K562 (cell line): ENCODE measurements around the gene DCAF6. TPM values are rescaled to one million over a fixed set of nuclear protein-coding genes. Genes with fewer than 3 reads are reported as not detected.

ENCODE experiments used
- ATAC-seq: fragments of 200-7000 bp; cut with Tn5 transposase; 3 replicates; pipeline ENCODE4 v1.9.1; 2020; ENCODE audit warnings: moderate library complexity
- BruUV-seq: library from RNA; stranded (reverse); fragments of 400-500 nt; replicated peaks from 2 replicates; lab custom pipeline; 2021; lab: Mats Ljungman, UMichigan
- CTCF ChIA-PET: fragments of 300-600 bp; formaldehyde crosslinking; extraction: SDS; loops from one replicate; lab custom pipeline; 2021; ENCODE audit warnings: low intra/inter-chr PET ratio; lab: Yijun Ruan, JAX
- POLR2A ChIA-PET: fragments of 300-600, 350-650 bp; sonication (Branson Sonifier 250); formaldehyde crosslinking; extraction: SDS; loops from one replicate; lab custom pipeline; 2021; ENCODE audit warnings: antibody characterized with exemption, inconsistent platforms; lab: Yijun Ruan, JAX
- DNase-seq, 4 experiments: peaks; one replicate each; pipeline versions ENCODE4 v3.0.0 to v3.0.0-alpha.2; 2011 to 2018; ENCODE audit warnings: low spot score in 3 of 4, mixed read lengths in 3 of 4; ENCODE audit errors: extremely low read depth in 1 of 4
- FAIRE-seq: peaks from 2 replicates; lab custom pipeline; 2011; peaks lifted over from hg19 to GRCh38; lab: Jason Lieb, UNC
- H2AFZ ChIP-seq: 2 replicates; pipeline ENCODE4 v1.6.0; 2011; ENCODE audit warnings: low read depth, low read length, control low read depth, inconsistent platforms
- H3K27ac ChIP-seq: fragments of 200-600 bp; 3 replicates; pipeline ENCODE4 v1.8.0; 2011; ENCODE audit warnings: low read depth, mild to moderate bottlenecking, control low read depth, inconsistent platforms, low read length, moderate library complexity, mixed read lengths; ENCODE audit errors: extremely low read depth
- H3K27me3 ChIP-seq, 2 experiments: fragments of 300-600 bp in 1 of 2; 2 replicates in 1 of 2; 3 replicates in 1 of 2; pipeline versions ENCODE4 v1.6.0 to v1.8.0; 2011; ENCODE audit warnings: inconsistent platforms in 2 of 2, low read length in 2 of 2, mild to moderate bottlenecking in 1 of 2, mixed read lengths in 1 of 2, moderate library complexity in 1 of 2; ENCODE audit not compliant: control insufficient read depth in 2 of 2, insufficient read depth in 2 of 2
- H3K36me3 ChIP-seq: fragments of 300-600 bp; 3 replicates; pipeline ENCODE4 v1.8.0; 2011; ENCODE audit warnings: mild to moderate bottlenecking, low read length, inconsistent platforms; ENCODE audit not compliant: control insufficient read depth, insufficient read depth
- H3K4me1 ChIP-seq, 2 experiments: fragments of 200-600 bp in 1 of 2; replicated peaks in 1 of 2; 2 replicates in 1 of 2; 3 replicates in 1 of 2; pipeline versions ENCODE4 v1.5.1 to v1.8.0; 2011; ENCODE audit warnings: inconsistent platforms in 2 of 2, low read length in 2 of 2, mild to moderate bottlenecking in 1 of 2, mixed read lengths in 1 of 2, moderate library complexity in 1 of 2; ENCODE audit not compliant: control insufficient read depth in 2 of 2, insufficient read depth in 2 of 2
- H3K4me2 ChIP-seq: 2 replicates; pipeline ENCODE4 v1.6.1; 2011; ENCODE audit warnings: low read length, control low read depth, inconsistent platforms, mixed read lengths; ENCODE audit not compliant: insufficient read depth
- H3K4me3 ChIP-seq: fragments of 200-600 bp; sonication (generic), shearing (Covaris generic); 2 replicates; pipeline ENCODE4 v1.5.1; 2016; ENCODE audit warnings: control low read depth, inconsistent platforms
- H3K79me2 ChIP-seq: fragments of 200-600 bp; 3 replicates; pipeline ENCODE4 v1.8.0; 2011; ENCODE audit warnings: low read length, inconsistent platforms; ENCODE audit not compliant: control insufficient read depth, insufficient read depth
- H3K9ac ChIP-seq, 2 experiments: 2 replicates each; pipeline versions ENCODE4 v1.6.0 to v1.6.1; 2011; ENCODE audit warnings: low read depth in 2 of 2, low read length in 2 of 2, control low read depth in 1 of 2, inconsistent platforms in 1 of 2, mild to moderate bottlenecking in 1 of 2, mixed read lengths in 1 of 2; ENCODE audit not compliant: insufficient read depth in 1 of 2
- H3K9me1 ChIP-seq: one replicate; pipeline ENCODE4 v1.6.0; 2011; ENCODE audit warnings: inconsistent platforms, mild to moderate bottlenecking, low read length, moderate library complexity; ENCODE audit not compliant: control insufficient read depth, insufficient read depth
- H3K9me3 ChIP-seq: replicated peaks from 2 replicates; pipeline ENCODE4 v1.5.1; 2011; ENCODE audit warnings: low read depth, low read length, inconsistent platforms; ENCODE audit not compliant: control insufficient read depth, insufficient read depth
- H4K20me1 ChIP-seq: replicated peaks from 2 replicates; pipeline ENCODE4 v1.6.1; 2011; ENCODE audit warnings: low read length, inconsistent platforms, mixed read lengths; ENCODE audit not compliant: control insufficient read depth, insufficient read depth
- MBD1 ChIP-seq: fragments of 250-450 bp; sonication (Bioruptor Pico); IDR thresholded peaks from 2 replicates; pipeline ENCODE4 v1.8.0; 2022; ENCODE audit warnings: inconsistent platforms
- TFE3 ChIP-seq: fragments of 450-650 bp; formaldehyde crosslinking; IDR thresholded peaks from 2 replicates; pipeline ENCODE4 v1.4.0; 2020; ENCODE audit warnings: mild to moderate bottlenecking, mixed read lengths
- ZNF77 ChIP-seq: fragments of 250-450 bp; sonication (Bioruptor Pico); IDR thresholded peaks from 2 replicates; pipeline ENCODE4 v1.5.0; 2020
- WGBS: fragments of 100-300 bp; shearing (Covaris generic); methylation state at CpG from one replicate; pipeline ENCODE4 v1.1.6; 2016; ENCODE audit warnings: low coverage, mixed read lengths; ENCODE audit not compliant: insufficient coverage; ENCODE audit errors: missing lambda C conversion rate; 5-methylcytosine and 5-hydroxymethylcytosine counted together
- in situ Hi-C: fragments of 300-500 bp; cut with MboI; formaldehyde crosslinking; loops from 4 replicates; pipeline ENCODE4 v1.15.0; 2018; ENCODE audit warnings: inconsistent platforms, mixed read lengths
- intact Hi-C: fragments of 100-400 bp; cut with micrococcal nuclease; formaldehyde crosslinking; loops from 2 replicates; pipeline ENCODE4 v1.14.2; 2022
- polyA plus RNA-seq, 8 experiments: library from polyadenylated mRNA; depleted of rRNA in 4 of 8; stranded (reverse) in 5 of 8; unstranded in 3 of 8; fragments of >200 nt; fragmentation: Nextera tagmentation in 2 of 8; fragmentation: Illumina TruSeq in 1 of 8; extraction: Ambion mirVana in 2 of 8; extraction: Trizol in 1 of 8; gene quantifications; 2 replicates each; pipeline versions ENCODE4 v1.2.1 to v1.2.3, GENCODE V29; 2011 to 2014; ENCODE audit warnings: inconsistent platforms in 1 of 8, missing spikeins in 1 of 8
- total RNA-seq, 7 experiments: library from RNA; depleted of rRNA in 6 of 7; stranded (reverse); fragments of >200 nt in 6 of 7; fragmentation: Illumina TruSeq in 2 of 7; extraction: Trizol in 2 of 7; gene quantifications; 2 replicates each; pipeline versions ENCODE4 v1.2.1 to v1.2.3, GENCODE V29; 2011 to 2021; ENCODE audit warnings: low replicate concordance in 1 of 7

DCAF6 gene
- total and polyA plus RNA-seq, 9 of the 15 experiments (the other 6 are each of a cell fraction or from before 2014, with no cell fraction given), result 19.1 to 102 (median 46.3) TPM

- H3K79me2 ChIP-seq, result peaks cover 95% of the 10 kb centered on the region
- intact Hi-C loops, result loop anchor here (10.0 kb wide), 1 partner anchor 295 kb away; the partner anchor contains the start of gene RCSD1
These were observed 6.8 kb upstream of the DCAF6 start for GRCh38 chr1:167929725-167930124.

More at GRCh38 chr1:167929725-167930124, 6.8 kb upstream of the DCAF6 start:
- Histone ChIP-seq H3K9me3 (no peaks in the 10 kb centered on the region), H4K20me1 (0 out of 2 replicates have a peak, but pooled peaks cover 3% of the 10 kb centered on the region), H3K4me1 (peaks cover 24 to 34% of the 10 kb centered on the region in 2 experiments), H3K4me3 (no peak overlapping the region), H3K27me3 (no peaks in the 10 kb centered on the region), H3K9ac (no peak overlapping the region), H3K9me1 (no peaks in the 10 kb centered on the region), H3K27ac (peak overlapping the region; percentile 69; the same call in 1 of the 3 replicates), H3K36me3 (peaks cover 5% of the 10 kb centered on the region; the same call in 2 of the 3 replicates), H3K4me2 (no peak overlapping the region), H2AFZ (no peak overlapping the region)
- in situ Hi-C loops, result no loop called here
- TF ChIP-seq MBD1 (CRISPR knock-in tag), result no peak
- TF ChIP-seq ZNF77 (CRISPR knock-in tag), result 0 out of 2 replicates have a peak, but pooled peaks have one; percentile 59
- peak; percentile 11; the same call in 1 of the 2 replicates for TF ChIP-seq TFE3 (CRISPR knock-in tag)
- POLR2A ChIA-PET, result interaction anchor here (0.9 to 1.5 kb wide), 2 partner anchors 16 to 69 kb away, joined by 3 to 4 read pairs; partner anchors contain the start of gene ADCY10
- ATAC-seq, result no peak
- CTCF ChIA-PET, result no interaction called here
- BruUV-seq, result no TSS peak
- no peak for DNase-seq
- FAIRE-seq, result no peak
- 36% methylated on average over 1 of the region's 1 CpG for WGBS
